Hepatocyte (in vitro differentiated cells): ENCODE results near the gene EYS.

Experiments
- EZH2 ChIP-seq: fragments of 200-600 bp; sonication (generic); IDR thresholded peaks from 2 replicates; pipeline ENCODE4 v1.6.1; 2016; ENCODE audit warnings: antibody characterized with exemption, mild to moderate bottlenecking, borderline replicate concordance
- EZH2phosphoT487 ChIP-seq: fragments of 200-600 bp; sonication (generic); IDR thresholded peaks from one replicate; pipeline ENCODE4 v1.6.1; 2018; ENCODE audit warnings: antibody characterized with exemption, mild to moderate bottlenecking, low read depth, moderate library complexity; ENCODE audit not compliant: unreplicated experiment, severe bottlenecking
- TF ChIP-seq, protein P1 (sequence below): fragments of 200-600 bp; sonication (generic); IDR thresholded peaks from 2 replicates; pipeline ENCODE4 v1.5.1; 2016; ENCODE audit warnings: antibody characterized with exemption, mild to moderate bottlenecking; ENCODE audit not compliant: poor library complexity

DNA sequence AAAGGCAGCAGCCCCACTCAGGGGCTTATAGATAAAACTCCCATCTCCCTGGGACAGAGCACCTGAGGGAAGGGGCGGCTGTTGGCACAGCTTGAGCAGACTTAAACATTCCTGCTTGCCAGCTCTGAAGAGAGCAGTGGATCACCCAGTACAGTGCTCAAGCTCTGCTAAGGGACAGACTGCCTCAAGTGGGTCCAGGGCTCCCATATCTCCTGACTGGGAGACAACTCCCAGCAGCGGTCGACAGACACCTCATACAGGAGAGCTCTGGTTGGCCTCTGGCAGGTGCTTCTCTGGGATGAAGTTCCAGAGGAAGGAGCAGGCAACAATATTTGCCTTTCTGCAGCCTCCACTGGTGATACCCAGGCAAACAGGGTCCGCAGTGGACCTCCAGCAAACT is 810.1 kb downstream of the EYS start:
- TF ChIP-seq, protein P1, sequence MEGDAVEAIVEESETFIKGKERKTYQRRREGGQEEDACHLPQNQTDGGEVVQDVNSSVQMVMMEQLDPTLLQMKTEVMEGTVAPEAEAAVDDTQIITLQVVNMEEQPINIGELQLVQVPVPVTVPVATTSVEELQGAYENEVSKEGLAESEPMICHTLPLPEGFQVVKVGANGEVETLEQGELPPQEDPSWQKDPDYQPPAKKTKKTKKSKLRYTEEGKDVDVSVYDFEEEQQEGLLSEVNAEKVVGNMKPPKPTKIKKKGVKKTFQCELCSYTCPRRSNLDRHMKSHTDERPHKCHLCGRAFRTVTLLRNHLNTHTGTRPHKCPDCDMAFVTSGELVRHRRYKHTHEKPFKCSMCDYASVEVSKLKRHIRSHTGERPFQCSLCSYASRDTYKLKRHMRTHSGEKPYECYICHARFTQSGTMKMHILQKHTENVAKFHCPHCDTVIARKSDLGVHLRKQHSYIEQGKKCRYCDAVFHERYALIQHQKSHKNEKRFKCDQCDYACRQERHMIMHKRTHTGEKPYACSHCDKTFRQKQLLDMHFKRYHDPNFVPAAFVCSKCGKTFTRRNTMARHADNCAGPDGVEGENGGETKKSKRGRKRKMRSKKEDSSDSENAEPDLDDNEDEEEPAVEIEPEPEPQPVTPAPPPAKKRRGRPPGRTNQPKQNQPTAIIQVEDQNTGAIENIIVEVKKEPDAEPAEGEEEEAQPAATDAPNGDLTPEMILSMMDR: no peak
- TF ChIP-seq EZH2 (no peak), EZH2phosphoT487 (no peak)
